Fibroblast of lung (primary cell): ENCODE data around the gene CLCNKB. TPM values are rescaled to one million over a fixed set of nuclear protein-coding genes. Genes with fewer than 3 reads are reported as not detected.
A peak's percentile ranks its signal among the peaks of the same experiment; 100 is the strongest.

Experiments
- DNase-seq, 2 donors: peaks; one replicate each; pipeline versions ENCODE4 v3.0.0 to v3.0.0-alpha.2; 2010; ENCODE audit warnings: low read depth in 2 of 2
- H2AFZ ChIP-seq: 2 replicates; pipeline ENCODE4 v1.5.1; 2012; ENCODE audit warnings: low read length, control low read depth, inconsistent platforms
- H3K27ac ChIP-seq: 2 replicates; pipeline ENCODE4 v1.5.1; 2011; ENCODE audit warnings: low read length, control low read depth; ENCODE audit not compliant: insufficient read depth
- H3K27me3 ChIP-seq: 2 replicates; pipeline ENCODE4 v1.5.1; 2011; ENCODE audit warnings: mild to moderate bottlenecking, low read length; ENCODE audit not compliant: control insufficient read depth, insufficient read depth
- H3K36me3 ChIP-seq: 2 replicates; pipeline ENCODE4 v1.5.1; 2011; ENCODE audit warnings: low read length; ENCODE audit not compliant: control insufficient read depth, insufficient read depth
- H3K4me1 ChIP-seq: 2 replicates; pipeline ENCODE4 v1.5.1; 2011; ENCODE audit warnings: low read length; ENCODE audit not compliant: control insufficient read depth, insufficient read depth; ENCODE audit errors: extremely low read depth
- H3K4me2 ChIP-seq: 2 replicates; pipeline ENCODE4 v1.5.1; 2011; ENCODE audit warnings: low read length, control low read depth; ENCODE audit not compliant: insufficient read depth; ENCODE audit errors: extremely low read depth
- H3K4me3 ChIP-seq, 4 experiments: fragments of 200-600 bp in 1 of 4; sonication (generic) in 1 of 4; replicated peaks in 1 of 4; 2 replicates each; pipeline ENCODE4 v1.5.1; 2011 to 2016; ENCODE audit warnings: low read length in 4 of 4, low read depth in 3 of 4, mild to moderate bottlenecking in 3 of 4, control low read depth in 2 of 4, inconsistent platforms in 1 of 4, mixed read lengths in 1 of 4; ENCODE audit not compliant: insufficient read depth in 1 of 4; ENCODE audit errors: control extremely low read depth in 1 of 4
- H3K79me2 ChIP-seq: 2 replicates; pipeline ENCODE4 v1.5.1; 2012; ENCODE audit warnings: mild to moderate bottlenecking, low read length, inconsistent platforms; ENCODE audit not compliant: control insufficient read depth, insufficient read depth
- H3K9ac ChIP-seq: 2 replicates; pipeline ENCODE4 v1.5.1; 2011; ENCODE audit warnings: mild to moderate bottlenecking, low read length, control low read depth; ENCODE audit not compliant: insufficient read depth
- H3K9me3 ChIP-seq: 2 replicates; pipeline ENCODE4 v1.5.1; 2012; ENCODE audit warnings: low read depth, low read length; ENCODE audit not compliant: control insufficient read depth, insufficient read depth
- H4K20me1 ChIP-seq: 2 replicates; pipeline ENCODE4 v1.5.1; 2011; ENCODE audit warnings: low read length; ENCODE audit not compliant: control insufficient read depth, insufficient read depth; ENCODE audit errors: extremely low read depth
- EZH2 ChIP-seq: IDR thresholded peaks from 2 replicates; pipeline ENCODE4 v1.5.1; 2012; ENCODE audit warnings: low read length, control low read depth, mild to moderate bottlenecking; ENCODE audit errors: missing control alignments
- polyA plus RNA-seq, 2 donors: library from polyadenylated mRNA; depleted of rRNA in 1 of 2; stranded (reverse) in 1 of 2; unstranded in 1 of 2; fragments of >200 nt; gene quantifications; 2 replicates each; pipeline ENCODE4 v1.2.1, GENCODE V29; 2011 to 2012; ENCODE audit warnings: missing spikeins in 1 of 2
- total RNA-seq: library from RNA; depleted of rRNA; stranded (reverse); fragments of >200 nt; gene quantifications from 2 replicates; pipeline ENCODE4 v1.2.1, GENCODE V29; 2014
- TF ChIP-seq, protein P1 (sequence below), 2 donors: IDR thresholded peaks in 1 of 2; conservative IDR thresholded peaks in 1 of 2; 1 replicate in 1 of 2; 2 replicates in 1 of 2; pipeline ENCODE4 v1.5.1; 2011 to 2012; ENCODE audit warnings: low read length in 2 of 2, control low read depth in 1 of 2, inconsistent platforms in 1 of 2, low read depth in 1 of 2, mild to moderate bottlenecking in 1 of 2

The CLCNKB gene
- total and polyA plus RNA-seq, 2 donors (not counting 1 experiment from before 2014, with no cell fraction given): 0.09 to 0.33 TPM

DNA sequence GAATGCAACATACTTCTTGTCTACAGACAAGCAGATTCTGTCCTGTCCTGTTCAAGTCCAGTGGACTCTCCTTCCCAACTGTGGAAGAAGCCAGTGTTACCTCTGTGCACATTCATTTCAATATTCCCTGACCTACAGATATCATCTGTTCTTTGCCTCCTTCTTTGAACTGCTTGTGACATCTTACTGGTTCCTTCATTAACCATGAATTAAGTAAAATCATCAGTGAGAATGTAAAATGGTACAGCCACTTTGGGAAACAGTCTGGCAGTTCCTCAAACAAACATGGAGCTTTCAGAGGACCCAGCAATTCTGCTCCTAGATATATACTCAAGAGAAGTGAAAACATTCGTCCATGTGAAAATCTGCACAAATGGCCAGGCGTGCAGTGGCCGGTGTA lies 32.7 kb upstream of the CLCNKB start:
- Histone ChIP-seq H2AFZ (no peak overlapping the region), H3K4me1 (peaks cover 3% of the 10 kb centered on the region), H3K36me3 (no peaks in the 10 kb centered on the region), H3K4me3 (no peak overlapping the region), H3K9me3 (no peaks in the 10 kb centered on the region), H3K27me3 (no peaks in the 10 kb centered on the region), H3K9ac (no peak overlapping the region), H3K79me2 (no peaks in the 10 kb centered on the region), H3K4me2 (no peak overlapping the region), H4K20me1 (no peaks in the 10 kb centered on the region), H3K27ac (no peak overlapping the region)
- TF ChIP-seq EZH2: no peak
- TF ChIP-seq, protein P1, sequence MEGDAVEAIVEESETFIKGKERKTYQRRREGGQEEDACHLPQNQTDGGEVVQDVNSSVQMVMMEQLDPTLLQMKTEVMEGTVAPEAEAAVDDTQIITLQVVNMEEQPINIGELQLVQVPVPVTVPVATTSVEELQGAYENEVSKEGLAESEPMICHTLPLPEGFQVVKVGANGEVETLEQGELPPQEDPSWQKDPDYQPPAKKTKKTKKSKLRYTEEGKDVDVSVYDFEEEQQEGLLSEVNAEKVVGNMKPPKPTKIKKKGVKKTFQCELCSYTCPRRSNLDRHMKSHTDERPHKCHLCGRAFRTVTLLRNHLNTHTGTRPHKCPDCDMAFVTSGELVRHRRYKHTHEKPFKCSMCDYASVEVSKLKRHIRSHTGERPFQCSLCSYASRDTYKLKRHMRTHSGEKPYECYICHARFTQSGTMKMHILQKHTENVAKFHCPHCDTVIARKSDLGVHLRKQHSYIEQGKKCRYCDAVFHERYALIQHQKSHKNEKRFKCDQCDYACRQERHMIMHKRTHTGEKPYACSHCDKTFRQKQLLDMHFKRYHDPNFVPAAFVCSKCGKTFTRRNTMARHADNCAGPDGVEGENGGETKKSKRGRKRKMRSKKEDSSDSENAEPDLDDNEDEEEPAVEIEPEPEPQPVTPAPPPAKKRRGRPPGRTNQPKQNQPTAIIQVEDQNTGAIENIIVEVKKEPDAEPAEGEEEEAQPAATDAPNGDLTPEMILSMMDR (conservative IDR thresholded peaks at IDR 0.05 in 1 of 2, IDR thresholded peaks at IDR 0.05 in 1 of 2; ENCODE audit: low read depth in 1 of 2, low read length in 2 of 2): no peak
- no peak for DNase-seq

DNA sequence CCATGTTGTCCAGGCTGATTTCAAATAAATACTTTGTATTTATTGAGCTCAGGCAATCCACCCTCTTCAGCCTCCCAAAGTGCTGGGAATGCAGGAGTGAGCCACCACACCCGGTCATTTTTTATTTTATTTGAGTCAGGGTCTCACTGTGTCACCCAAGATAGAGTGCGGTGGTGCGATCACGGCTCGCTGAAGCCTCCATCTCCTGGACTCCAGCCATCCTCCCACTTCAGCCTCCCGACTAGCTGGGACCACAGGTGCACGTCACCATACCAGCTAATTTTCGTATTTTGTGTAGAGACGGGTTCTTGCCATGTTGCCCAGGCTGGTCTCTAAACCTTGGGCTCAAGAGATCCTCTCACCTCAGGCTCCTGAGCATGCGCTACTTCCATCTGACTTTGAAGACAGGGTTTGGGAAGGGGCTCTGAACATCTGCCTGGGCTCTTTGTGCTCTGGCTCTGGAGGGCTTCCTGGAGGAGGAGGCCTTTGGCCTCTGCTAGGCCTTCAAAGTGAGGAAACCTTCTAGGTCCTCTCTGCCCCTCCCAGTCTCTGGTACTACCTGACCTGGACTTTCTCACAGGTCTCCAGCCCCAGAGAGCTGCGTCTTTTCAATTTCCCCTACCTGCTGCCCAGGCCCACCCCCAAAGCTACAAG lies 31.5 kb upstream of the CLCNKB start:
- H2AFZ ChIP-seq: no peak overlapping the region
- H3K9ac ChIP-seq: no peak overlapping the region

DNA sequence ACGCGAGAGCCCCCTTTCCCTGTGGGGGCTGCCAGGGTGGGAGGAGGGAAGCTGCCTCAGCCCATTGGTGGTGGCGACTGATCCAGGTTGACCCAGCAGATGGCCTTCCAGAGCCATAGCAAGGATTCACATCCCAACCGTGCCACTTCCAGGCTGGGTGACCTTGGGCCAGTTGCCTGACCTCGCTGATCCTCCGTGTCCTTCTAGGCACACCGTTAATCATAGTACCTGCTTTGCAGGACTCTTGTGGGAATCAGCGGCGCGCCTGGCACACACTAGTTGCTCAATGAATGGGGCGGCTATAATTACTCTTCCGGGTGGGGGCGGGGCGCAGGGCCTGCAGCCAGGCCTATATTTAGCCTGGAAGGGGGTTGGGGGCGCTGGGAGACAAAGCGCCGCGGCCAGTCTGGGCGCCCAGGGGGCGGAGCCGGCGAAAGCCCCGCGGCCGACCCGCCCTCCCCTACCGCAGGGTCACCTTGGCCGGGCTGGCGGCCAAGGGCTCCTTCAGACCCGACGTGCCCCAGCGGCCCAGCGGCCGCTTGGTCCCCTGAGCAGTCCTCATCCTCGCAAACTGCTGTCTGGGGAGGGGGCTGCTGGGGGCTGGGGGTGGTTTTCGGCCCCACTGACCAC lies 30.9 kb upstream of the CLCNKB start:
- Histone ChIP-seq H3K9ac (peak overlapping the region; percentile 52), H2AFZ (peak overlapping the region; percentile 55), H3K4me2 (peak overlapping the region; percentile 75), H3K36me3 (no peaks in the 10 kb centered on the region), H3K4me1 (peaks cover 5% of the 10 kb centered on the region), H3K27ac (peak overlapping the region; percentile 46), H4K20me1 (no peaks in the 10 kb centered on the region), H3K4me3 (peak overlapping the region in 2 of 4 experiments; percentile 21 to 42), H3K27me3 (no peaks in the 10 kb centered on the region), H3K9me3 (no peaks in the 10 kb centered on the region), H3K79me2 (no peaks in the 10 kb centered on the region)
- TF ChIP-seq, protein P1 (conservative IDR thresholded peaks at IDR 0.05 in 1 of 2, IDR thresholded peaks at IDR 0.05 in 1 of 2; ENCODE audit: low read depth in 1 of 2, low read length in 2 of 2): no peak
- no peak for TF ChIP-seq EZH2
- DNase-seq: peak; percentile 51 to 75

More for the DNA sequence above, 31.5 kb upstream of the CLCNKB start:
- Histone ChIP-seq H3K4me1 (peaks cover 3% of the 10 kb centered on the region), H3K36me3 (no peaks in the 10 kb centered on the region), H3K4me3 (no peak overlapping the region), H3K4me2 (no peak overlapping the region), H3K9me3 (no peaks in the 10 kb centered on the region), H3K79me2 (no peaks in the 10 kb centered on the region), H3K27me3 (no peaks in the 10 kb centered on the region), H3K27ac (no peak overlapping the region), H4K20me1 (no peaks in the 10 kb centered on the region)
- no peak for DNase-seq
- TF ChIP-seq, protein P1 (conservative IDR thresholded peaks at IDR 0.05 in 1 of 2, IDR thresholded peaks at IDR 0.05 in 1 of 2; ENCODE audit: low read depth in 1 of 2, low read length in 2 of 2): no peak
- no peak for TF ChIP-seq EZH2
